ENCODE data around the gene CMIP. TPM values are rescaled to one million over a fixed set of nuclear protein-coding genes. Genes with fewer than 3 reads are reported as not detected.

CMIP gene
- total RNA-seq, 1 experiment from 2014 or later, result 48.2 TPM

- Histone ChIP-seq H3K79me2 (ENCODE audit: insufficient read depth, low read length) (no peaks in the 10 kb centered on the region), H3K23me2 (ENCODE audit: insufficient read length, low read depth, low read length, poor library complexity, severe bottlenecking) (no peaks in the 10 kb centered on the region), H4K8ac (replicated peaks; ENCODE audit: insufficient read length, low read depth, low read length) (no peak overlapping the region), H3K27me3 (ENCODE audit: insufficient read depth, low read length) (no peaks in the 10 kb centered on the region), H3K4me2 (ENCODE audit: insufficient read depth, insufficient read length, low read length) (no peak overlapping the region), H4K20me1 (ENCODE audit: control insufficient read depth, insufficient read depth, insufficient read length) (peaks cover 2% of the 10 kb centered on the region), H4K5ac (ENCODE audit: insufficient read length, low read depth, low read length) (no peak overlapping the region), H2BK20ac (ENCODE audit: low read depth, low read length, poor library complexity, severe bottlenecking) (no peak overlapping the region), H3K9ac (ENCODE audit: extremely low read depth, insufficient read length, low read length) (no peak overlapping the region), H3K4ac (ENCODE audit: low read depth, low read length) (no peak overlapping the region), H2BK12ac (ENCODE audit: insufficient read length, low read depth, low read length) (no peak overlapping the region), H2BK15ac (ENCODE audit: low read depth, low read length) (no peak overlapping the region), H3T11ph (ENCODE audit: low read length) (no peak overlapping the region), H2BK5ac (ENCODE audit: insufficient read length, low read length) (no peak overlapping the region), H2AK5ac (ENCODE audit: insufficient read length, low read length) (no peak overlapping the region), H3K18ac (ENCODE audit: insufficient read length, low read depth, low read length) (no peak overlapping the region), H2BK120ac (ENCODE audit: low read depth, low read length, poor library complexity, severe bottlenecking) (no peak overlapping the region), H3K23ac (ENCODE audit: insufficient read length, low read depth, low read length) (no peak overlapping the region), H2AFZ (ENCODE audit: low read length) (no peak overlapping the region), H3K9me3 (ENCODE audit: control insufficient read depth, low read depth, low read length) (no peaks in the 10 kb centered on the region), H3K56ac (ENCODE audit: insufficient read length, low read depth, low read length) (no peak overlapping the region), H3K27ac (ENCODE audit: insufficient read length, low read depth, low read length) (no peak overlapping the region), H3K79me1 (ENCODE audit: insufficient read depth, low read depth, low read length, poor library complexity, severe bottlenecking) (no peaks in the 10 kb centered on the region), H3K14ac (ENCODE audit: insufficient read depth, low read length) (no peak overlapping the region), H4K91ac (ENCODE audit: insufficient read length, low read depth, low read length) (no peak overlapping the region), H3K4me1 (ENCODE audit: insufficient read depth, low read length) (no peaks in the 10 kb centered on the region)
- H3K4me3 Mint-ChIP-seq, result no peak overlapping the region
- no peaks in the 10 kb centered on the region for H3K27me3 Mint-ChIP-seq (ENCODE audit: low read depth)
- TF ChIP-seq CTCF (conservative IDR thresholded peaks at IDR 0.05), result no peak
- H3K36me3 Mint-ChIP-seq (ENCODE audit: insufficient read depth in 1 of 3, low read depth in 3 of 3), result peaks cover 21 to 38% (median 35%) of the 10 kb centered on the region in 3 experiments; a peak in 6 of 7 replicates
- WGBS (ENCODE audit: extremely low coverage, insufficient read length, low lambda C conversion rate), result no CpG with 5 or more reads among the region's 14 CpGs
- peaks cover 11 to 22% of the 10 kb centered on the region in 2 experiments for H3K4me1 Mint-ChIP-seq
- peak overlapping the region in 2 of 3 experiments; percentile 76 to 81; a peak in 5 of 7 replicates for H3K27ac Mint-ChIP-seq
- DNase-seq, result no peak
- H3K9me3 Mint-ChIP-seq, result no peaks in the 10 kb centered on the region
Measured at GRCh38 chr16:81694494-81695280, 250.1 kb downstream of the CMIP start.

Measured in H9 (cell line).